Fibroblast of the aortic adventitia (primary cell): ENCODE measurements around the gene SLC25A48. TPM values are rescaled to one million over a fixed set of nuclear protein-coding genes. Genes with fewer than 3 reads are reported as not detected.

Experiments used
- DNase-seq: peaks from one replicate; pipeline ENCODE4 v3.0.0-alpha.2; 2010; ENCODE audit warnings: low read depth
- H3K4me3 ChIP-seq: 2 replicates; pipeline ENCODE4 v1.5.1; 2011; ENCODE audit warnings: low read depth, mild to moderate bottlenecking, control low read depth, low read length, moderate library complexity
- total RNA-seq: library from RNA; depleted of rRNA; stranded (reverse); fragments of >200 nt; gene quantifications from 2 replicates; pipeline ENCODE4 v1.2.3, GENCODE V29; 2012; ENCODE audit warnings: low replicate concordance
- TF ChIP-seq, protein P1 (sequence below): IDR thresholded peaks from 2 replicates; pipeline ENCODE4 v1.5.1; 2011; ENCODE audit warnings: mild to moderate bottlenecking, low read length, control low read depth, inconsistent platforms; ENCODE audit not compliant: insufficient read depth

SLC25A48 gene
- total RNA-seq, 1 donor = not detected

DNA sequence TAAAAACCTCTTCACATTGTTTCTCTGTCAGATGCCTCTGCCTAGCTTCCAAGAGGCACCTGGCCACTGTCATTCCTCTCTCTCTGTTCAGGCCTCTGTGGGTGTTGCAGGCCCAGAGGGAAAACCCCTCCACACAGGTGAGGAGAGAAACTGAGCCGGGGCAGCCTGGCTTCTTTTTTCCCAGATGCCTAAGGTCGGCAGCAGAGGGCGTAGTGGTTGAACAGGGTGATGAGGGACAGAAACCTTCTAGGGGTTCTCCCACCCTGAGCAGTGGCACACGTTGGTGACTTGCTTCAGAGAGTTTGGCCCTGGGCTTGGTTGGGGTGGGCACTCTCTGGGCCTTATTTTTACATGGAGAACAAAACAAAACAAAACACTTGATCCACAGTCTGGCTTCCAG, 49.0 kb downstream of the SLC25A48 start:
- no peak overlapping the region for H3K4me3 ChIP-seq
- TF ChIP-seq, protein P1, sequence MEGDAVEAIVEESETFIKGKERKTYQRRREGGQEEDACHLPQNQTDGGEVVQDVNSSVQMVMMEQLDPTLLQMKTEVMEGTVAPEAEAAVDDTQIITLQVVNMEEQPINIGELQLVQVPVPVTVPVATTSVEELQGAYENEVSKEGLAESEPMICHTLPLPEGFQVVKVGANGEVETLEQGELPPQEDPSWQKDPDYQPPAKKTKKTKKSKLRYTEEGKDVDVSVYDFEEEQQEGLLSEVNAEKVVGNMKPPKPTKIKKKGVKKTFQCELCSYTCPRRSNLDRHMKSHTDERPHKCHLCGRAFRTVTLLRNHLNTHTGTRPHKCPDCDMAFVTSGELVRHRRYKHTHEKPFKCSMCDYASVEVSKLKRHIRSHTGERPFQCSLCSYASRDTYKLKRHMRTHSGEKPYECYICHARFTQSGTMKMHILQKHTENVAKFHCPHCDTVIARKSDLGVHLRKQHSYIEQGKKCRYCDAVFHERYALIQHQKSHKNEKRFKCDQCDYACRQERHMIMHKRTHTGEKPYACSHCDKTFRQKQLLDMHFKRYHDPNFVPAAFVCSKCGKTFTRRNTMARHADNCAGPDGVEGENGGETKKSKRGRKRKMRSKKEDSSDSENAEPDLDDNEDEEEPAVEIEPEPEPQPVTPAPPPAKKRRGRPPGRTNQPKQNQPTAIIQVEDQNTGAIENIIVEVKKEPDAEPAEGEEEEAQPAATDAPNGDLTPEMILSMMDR = no peak
- DNase-seq = no peak

DNA sequence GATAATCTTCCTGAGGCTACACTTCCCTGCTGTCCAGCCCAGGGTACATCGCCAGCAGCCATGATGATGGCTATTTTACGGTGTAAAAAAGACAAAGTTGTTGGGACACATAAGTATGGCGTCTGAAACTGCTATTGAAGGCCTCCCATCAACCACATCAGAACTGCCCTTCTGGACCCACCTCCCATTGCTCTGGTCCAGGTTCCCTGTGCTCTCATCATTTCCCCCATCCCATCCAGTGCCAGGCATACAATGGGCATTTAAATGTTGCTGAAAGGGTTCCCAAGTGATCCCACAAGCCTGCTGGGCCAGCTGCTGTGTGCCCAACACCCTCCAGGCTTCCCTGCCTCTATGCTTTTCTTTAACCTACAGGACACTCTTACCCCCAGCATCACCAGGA, 50.6 kb downstream of the SLC25A48 start:
- no peak for DNase-seq
- H3K4me3 ChIP-seq = no peak overlapping the region
- TF ChIP-seq, protein P1 = no peak

DNA sequence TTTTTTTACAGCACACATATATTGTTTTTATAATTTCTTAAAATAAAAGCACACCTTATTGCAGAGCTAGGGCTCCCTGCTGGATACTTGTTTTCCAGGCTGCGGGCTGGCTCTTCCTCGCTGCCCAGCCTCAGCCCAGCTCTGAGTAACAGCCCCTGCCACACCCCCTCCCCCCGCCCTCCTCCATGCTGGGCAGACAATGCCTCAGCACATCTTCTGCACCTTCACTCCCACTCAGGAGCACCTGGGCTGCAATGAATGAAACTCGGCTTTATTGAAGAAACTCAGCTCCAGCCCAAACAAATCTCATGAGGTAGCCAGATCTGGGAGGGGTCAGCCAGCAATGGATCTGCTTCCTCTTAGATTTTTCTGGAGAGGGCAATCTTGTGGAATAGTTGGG, 51.7 kb downstream of the SLC25A48 start:
- no peak for DNase-seq
- TF ChIP-seq, protein P1 = no peak
- no peak overlapping the region for H3K4me3 ChIP-seq

DNA sequence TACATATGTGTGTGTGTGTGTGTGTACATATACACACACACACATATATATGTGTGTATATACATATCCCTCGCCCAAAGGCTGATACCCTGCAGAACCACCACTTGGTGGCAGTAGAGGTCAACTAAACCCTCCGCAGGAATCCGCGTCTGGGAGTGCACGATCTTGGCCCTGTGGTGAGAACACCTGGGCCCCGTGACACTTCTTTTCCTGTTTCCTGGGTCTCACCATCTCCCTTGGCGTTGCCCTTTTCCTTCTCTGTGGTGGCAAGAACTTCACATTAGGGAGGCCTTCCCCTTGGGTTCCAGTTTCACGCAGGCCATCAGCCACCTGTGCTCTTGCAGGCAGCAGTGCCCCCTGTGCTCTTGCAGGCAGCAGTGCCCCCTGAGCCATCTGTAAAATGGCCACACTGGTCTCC, 53.0 kb downstream of the SLC25A48 start:
- H3K4me3 ChIP-seq = no peak overlapping the region
- TF ChIP-seq, protein P1 = peak; percentile 82
- DNase-seq = peak; percentile 73

DNA sequence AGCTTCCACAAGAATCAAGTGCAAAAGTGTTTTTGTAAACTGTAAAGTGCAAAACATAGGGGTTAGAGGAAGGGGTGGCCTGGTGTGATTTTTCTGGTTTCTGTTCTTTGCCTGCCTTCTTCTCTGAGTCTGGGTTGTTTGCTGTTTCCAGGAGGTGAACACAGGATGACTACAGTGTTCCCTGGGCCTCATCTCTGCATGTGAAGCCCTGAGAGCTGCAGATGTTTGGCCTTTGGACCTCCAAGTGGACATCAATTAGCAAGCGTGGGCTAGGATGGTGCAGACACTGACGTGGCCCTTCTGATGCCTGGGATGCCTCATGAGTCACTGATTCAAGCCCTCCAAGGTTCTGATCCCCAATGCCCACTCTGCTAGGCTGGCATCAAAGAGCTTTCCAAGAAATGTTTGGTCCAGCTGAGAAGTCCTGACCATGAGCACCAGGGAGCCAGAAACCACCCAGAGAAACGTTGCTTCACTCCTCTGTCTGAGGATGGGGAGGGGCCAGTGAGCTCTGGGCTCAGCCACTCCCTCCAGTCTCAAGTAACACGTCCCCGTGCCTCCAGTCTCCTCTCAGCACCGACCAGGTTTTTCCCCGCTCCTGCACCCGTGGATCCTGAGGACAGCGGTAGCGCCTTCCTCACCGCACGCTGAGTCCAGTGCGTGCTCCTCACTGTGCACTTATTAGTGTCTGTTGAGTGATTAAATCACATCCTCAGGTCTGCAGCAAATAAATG, 53.6 kb downstream of the SLC25A48 start:
- DNase-seq = peak; percentile 42
- TF ChIP-seq, protein P1 = no peak
- no peak overlapping the region for H3K4me3 ChIP-seq

DNA sequence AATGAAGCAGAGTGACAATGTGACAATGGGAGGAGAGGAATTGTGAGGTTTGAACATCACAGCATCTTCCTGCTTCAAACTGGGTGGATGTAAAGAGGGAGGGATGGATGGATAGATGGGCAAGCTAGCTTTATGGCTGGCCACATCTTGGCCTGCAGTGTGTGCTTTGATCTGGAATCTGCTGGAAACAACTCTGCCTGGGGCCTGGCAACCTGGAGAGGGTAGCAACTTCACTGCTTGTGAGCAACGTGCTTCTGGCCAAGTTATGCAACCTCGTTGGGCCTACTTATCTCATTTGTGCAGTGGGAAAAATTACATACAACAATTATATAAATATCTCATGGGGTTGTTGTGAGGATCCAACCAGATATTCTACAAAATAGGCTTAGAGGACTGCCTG, 55.8 kb downstream of the SLC25A48 start:
- TF ChIP-seq, protein P1 = no peak
- peak; percentile 58 for DNase-seq
- H3K4me3 ChIP-seq = no peak overlapping the region

DNA sequence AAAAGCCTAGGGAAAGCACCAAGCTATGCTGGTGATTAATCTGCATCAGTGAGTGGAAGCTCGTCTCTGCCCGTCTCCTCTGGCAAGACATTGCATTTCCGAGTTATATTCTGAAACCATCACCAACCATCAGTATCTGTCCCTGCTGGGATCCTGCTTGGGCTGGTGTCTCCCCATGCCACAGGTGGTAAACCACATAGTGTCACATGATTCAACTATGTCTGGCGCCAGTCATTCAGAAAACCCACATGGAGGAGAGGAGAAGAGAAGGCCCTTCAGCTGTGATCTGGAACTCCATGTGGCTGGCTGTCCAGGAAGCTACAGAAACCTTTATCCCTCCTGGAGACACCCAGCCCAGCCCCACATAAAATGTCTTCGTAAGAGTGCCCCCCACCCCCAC, 56.4 kb downstream of the SLC25A48 start:
- TF ChIP-seq, protein P1 = no peak
- DNase-seq = no peak
- H3K4me3 ChIP-seq = no peak overlapping the region
